Adipocyte (in vitro differentiated cells): ENCODE measurements around the gene BCL2.

Experiments used
- DNase-seq: peaks from one replicate; pipeline ENCODE4 v3.0.0-alpha.2; 2015; ENCODE audit warnings: low read depth
- H3K27me3 ChIP-seq: replicated peaks from 2 replicates; pipeline ENCODE4 v1.7.0; 2013; ENCODE audit warnings: mild to moderate bottlenecking, low read length, moderate library complexity; ENCODE audit not compliant: control insufficient read depth, insufficient read depth
- H3K36me3 ChIP-seq: 2 replicates; pipeline ENCODE4 v1.7.0; 2013; ENCODE audit warnings: low read length, mild to moderate bottlenecking, moderate library complexity; ENCODE audit not compliant: control insufficient read depth, insufficient read depth, severe bottlenecking
- H3K4me1 ChIP-seq: 2 replicates; pipeline ENCODE4 v1.7.0; 2013; ENCODE audit warnings: mild to moderate bottlenecking, low read length, moderate library complexity; ENCODE audit not compliant: control insufficient read depth, insufficient read depth
- H3K4me3 ChIP-seq: 2 replicates; pipeline ENCODE4 v1.7.0; 2013; ENCODE audit warnings: mild to moderate bottlenecking, low read length, moderate library complexity
- H3K9ac ChIP-seq: 2 replicates; pipeline ENCODE4 v1.7.0; 2013; ENCODE audit warnings: mild to moderate bottlenecking, low read length, moderate library complexity
- H3K9me3 ChIP-seq: 2 replicates; pipeline ENCODE4 v1.7.0; 2013; ENCODE audit warnings: mild to moderate bottlenecking, low read length, moderate library complexity; ENCODE audit not compliant: control insufficient read depth

Gene BCL2

GRCh38 chr18:63187791-63188460, 131.6 kb downstream of the BCL2 start:
- no peaks in the 10 kb centered on the region for H3K9me3 ChIP-seq
- no peak overlapping the region for H3K4me3 ChIP-seq
- DNase-seq: no peak
- no peaks in the 10 kb centered on the region for H3K36me3 ChIP-seq
- no peak overlapping the region for H3K9ac ChIP-seq
- no peaks in the 10 kb centered on the region for H3K27me3 ChIP-seq
- H3K4me1 ChIP-seq: no peaks in the 10 kb centered on the region

- Histone ChIP-seq H3K36me3 (no peaks in the 10 kb centered on the region), H3K4me3 (no peak overlapping the region), H3K9me3 (no peaks in the 10 kb centered on the region), H3K4me1 (no peaks in the 10 kb centered on the region), H3K27me3 (peaks cover 3% of the 10 kb centered on the region), H3K9ac (no peak overlapping the region)
- DNase-seq: no peak
Measured at GRCh38 chr18:63187223-63187574, 132.4 kb downstream of the BCL2 start.

- peak; percentile 42 for DNase-seq
- Histone ChIP-seq H3K4me1 (no peaks in the 10 kb centered on the region), H3K27me3 (peaks cover 8% of the 10 kb centered on the region), H3K9me3 (no peaks in the 10 kb centered on the region), H3K9ac (no peak overlapping the region), H3K4me3 (no peak overlapping the region), H3K36me3 (no peaks in the 10 kb centered on the region)
Measured at GRCh38 chr18:63186520-63187222, 132.9 kb downstream of the BCL2 start.

GRCh38 chr18:63185984-63186383, 133.6 kb downstream of the BCL2 start:
- no peaks in the 10 kb centered on the region for H3K36me3 ChIP-seq
- H3K9ac ChIP-seq: no peak overlapping the region
- H3K4me1 ChIP-seq: no peaks in the 10 kb centered on the region
- H3K9me3 ChIP-seq: no peaks in the 10 kb centered on the region
- H3K4me3 ChIP-seq: no peak overlapping the region
- peaks cover 15% of the 10 kb centered on the region for H3K27me3 ChIP-seq
- no peak for DNase-seq

- Histone ChIP-seq H3K36me3 (no peaks in the 10 kb centered on the region), H3K9ac (no peak overlapping the region), H3K4me3 (no peak overlapping the region), H3K9me3 (no peaks in the 10 kb centered on the region), H3K4me1 (peaks cover 4% of the 10 kb centered on the region), H3K27me3 (peaks cover 17% of the 10 kb centered on the region)
- DNase-seq: no peak
Measured at GRCh38 chr18:63183952-63184770, 135.4 kb downstream of the BCL2 start.

- Histone ChIP-seq H3K4me1 (peaks cover 12% of the 10 kb centered on the region), H3K9me3 (no peaks in the 10 kb centered on the region), H3K9ac (no peak overlapping the region), H3K4me3 (no peak overlapping the region), H3K36me3 (no peaks in the 10 kb centered on the region), H3K27me3 (peaks cover 17% of the 10 kb centered on the region)
- DNase-seq: no peak
Measured at GRCh38 chr18:63183378-63183777, 136.2 kb downstream of the BCL2 start.

GRCh38 chr18:63182861-63183260, 136.7 kb downstream of the BCL2 start:
- H3K9ac ChIP-seq: no peak overlapping the region
- no peak overlapping the region for H3K4me3 ChIP-seq
- DNase-seq: no peak
- peaks cover 17% of the 10 kb centered on the region for H3K27me3 ChIP-seq
- peaks cover 17% of the 10 kb centered on the region for H3K4me1 ChIP-seq
- no peaks in the 10 kb centered on the region for H3K9me3 ChIP-seq
- no peaks in the 10 kb centered on the region for H3K36me3 ChIP-seq

GRCh38 chr18:63182310-63182772, 137.2 kb downstream of the BCL2 start:
- no peak for DNase-seq
- H3K27me3 ChIP-seq: peaks cover 17% of the 10 kb centered on the region
- H3K4me3 ChIP-seq: no peak overlapping the region
- no peak overlapping the region for H3K9ac ChIP-seq
- no peaks in the 10 kb centered on the region for H3K9me3 ChIP-seq
- H3K36me3 ChIP-seq: no peaks in the 10 kb centered on the region
- H3K4me1 ChIP-seq: peaks cover 21% of the 10 kb centered on the region

GRCh38 chr18:63181706-63182309, 137.8 kb downstream of the BCL2 start:
- Histone ChIP-seq H3K4me1 (peaks cover 21% of the 10 kb centered on the region), H3K9ac (no peak overlapping the region), H3K4me3 (no peak overlapping the region), H3K36me3 (no peaks in the 10 kb centered on the region), H3K9me3 (no peaks in the 10 kb centered on the region), H3K27me3 (peaks cover 17% of the 10 kb centered on the region)
- no peak for DNase-seq

GRCh38 chr18:63180971-63181376, 138.6 kb downstream of the BCL2 start:
- Histone ChIP-seq H3K27me3 (peaks cover 17% of the 10 kb centered on the region), H3K4me3 (no peak overlapping the region), H3K9me3 (no peaks in the 10 kb centered on the region), H3K9ac (no peak overlapping the region), H3K4me1 (peaks cover 21% of the 10 kb centered on the region), H3K36me3 (no peaks in the 10 kb centered on the region)
- no peak for DNase-seq

GRCh38 chr18:63180321-63180720, 139.2 kb downstream of the BCL2 start:
- H3K9me3 ChIP-seq: no peaks in the 10 kb centered on the region
- H3K27me3 ChIP-seq: peaks cover 17% of the 10 kb centered on the region

More at GRCh38 chr18:63180321-63180720, 139.2 kb downstream of the BCL2 start:
- no peak for DNase-seq
- Histone ChIP-seq H3K4me1 (peaks cover 21% of the 10 kb centered on the region), H3K4me3 (no peak overlapping the region), H3K9ac (no peak overlapping the region), H3K36me3 (no peaks in the 10 kb centered on the region)
